ENCODE measurements around the gene GDF7.

Gene GDF7

GRCh38 chr2:20629581-20630171, 37.3 kb upstream of the GDF7 start:
- no peak for DNase-seq

GRCh38 chr2:20630967-20631366, 36.0 kb upstream of the GDF7 start:
- DNase-seq = no peak

- DNase-seq = no peak
Observed at GRCh38 chr2:20631617-20632307, 35.2 kb upstream of the GDF7 start.

- DNase-seq = no peak
Observed at GRCh38 chr2:20632446-20632990, 34.4 kb upstream of the GDF7 start.

- DNase-seq = no peak
Observed at GRCh38 chr2:20633001-20633400, 33.9 kb upstream of the GDF7 start.

- no peak for DNase-seq
Observed at GRCh38 chr2:20633794-20634506, 33.0 kb upstream of the GDF7 start.

GRCh38 chr2:20634507-20635112, 32.3 kb upstream of the GDF7 start:
- DNase-seq = no peak

GRCh38 chr2:20635113-20635510, 31.8 kb upstream of the GDF7 start:
- DNase-seq = no peak

GRCh38 chr2:20635675-20636584, 31.0 kb upstream of the GDF7 start:
- peak; percentile 41 for DNase-seq

GRCh38 chr2:20637147-20637546, 29.8 kb upstream of the GDF7 start:
- DNase-seq = no peak

GRCh38 chr2:20638014-20638413, 28.9 kb upstream of the GDF7 start:
- DNase-seq = no peak

- no peak for DNase-seq
Observed at GRCh38 chr2:20638646-20639430, 28.1 kb upstream of the GDF7 start.

GRCh38 chr2:20640411-20641122, 26.4 kb upstream of the GDF7 start:
- no peak for DNase-seq

GRCh38 chr2:20641123-20641985, 25.6 kb upstream of the GDF7 start:
- no peak for DNase-seq

- DNase-seq = peak; percentile 12
Observed at GRCh38 chr2:20642055-20642971, 24.6 kb upstream of the GDF7 start.

- DNase-seq = no peak
Observed at GRCh38 chr2:20643060-20643459, 23.9 kb upstream of the GDF7 start.

GRCh38 chr2:20643826-20644225, 23.1 kb upstream of the GDF7 start:
- DNase-seq = no peak

GRCh38 chr2:20645301-20645701, 21.6 kb upstream of the GDF7 start:
- no peak for DNase-seq

GRCh38 chr2:20645761-20646160, 21.2 kb upstream of the GDF7 start:
- DNase-seq = no peak
